ENCODE data around the gene RASGRP3.

GRCh38 chr2:33444967-33445366, 31.5 kb upstream of the RASGRP3 start:
- no peak for TF ChIP-seq CTCF (IDR thresholded peaks at IDR 0.05)
- no peak for TF ChIP-seq POLR2AphosphoS5 (IDR thresholded peaks at IDR 0.05)
